ENCODE data around the gene SLC4A11.
"Not testable (repeated sequence)": the region's sequence is repeated elsewhere in the genome, so short reads cannot be mapped to it uniquely, and the experiment has no call there.

DNA sequence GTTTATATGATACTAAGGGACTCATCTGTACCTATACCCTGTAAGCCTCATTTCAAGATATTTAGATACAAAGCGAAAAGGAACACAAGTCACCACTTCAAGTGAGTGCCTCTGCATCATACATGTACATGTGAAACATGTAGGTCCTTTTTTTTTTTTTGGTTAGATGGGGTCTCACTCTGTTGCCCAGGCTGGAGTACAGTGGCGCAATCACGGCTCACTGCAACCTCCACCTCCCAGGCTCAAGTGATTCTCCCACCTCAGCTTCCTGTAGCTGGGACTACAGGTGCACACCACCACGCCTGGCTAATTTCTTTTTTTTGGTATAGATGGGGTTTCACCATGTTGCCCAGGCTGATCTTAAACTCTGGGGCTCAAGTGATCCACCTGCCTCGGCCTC is 56.6 kb downstream of the SLC4A11 start:
- TF ChIP-seq, protein P1, sequence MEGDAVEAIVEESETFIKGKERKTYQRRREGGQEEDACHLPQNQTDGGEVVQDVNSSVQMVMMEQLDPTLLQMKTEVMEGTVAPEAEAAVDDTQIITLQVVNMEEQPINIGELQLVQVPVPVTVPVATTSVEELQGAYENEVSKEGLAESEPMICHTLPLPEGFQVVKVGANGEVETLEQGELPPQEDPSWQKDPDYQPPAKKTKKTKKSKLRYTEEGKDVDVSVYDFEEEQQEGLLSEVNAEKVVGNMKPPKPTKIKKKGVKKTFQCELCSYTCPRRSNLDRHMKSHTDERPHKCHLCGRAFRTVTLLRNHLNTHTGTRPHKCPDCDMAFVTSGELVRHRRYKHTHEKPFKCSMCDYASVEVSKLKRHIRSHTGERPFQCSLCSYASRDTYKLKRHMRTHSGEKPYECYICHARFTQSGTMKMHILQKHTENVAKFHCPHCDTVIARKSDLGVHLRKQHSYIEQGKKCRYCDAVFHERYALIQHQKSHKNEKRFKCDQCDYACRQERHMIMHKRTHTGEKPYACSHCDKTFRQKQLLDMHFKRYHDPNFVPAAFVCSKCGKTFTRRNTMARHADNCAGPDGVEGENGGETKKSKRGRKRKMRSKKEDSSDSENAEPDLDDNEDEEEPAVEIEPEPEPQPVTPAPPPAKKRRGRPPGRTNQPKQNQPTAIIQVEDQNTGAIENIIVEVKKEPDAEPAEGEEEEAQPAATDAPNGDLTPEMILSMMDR (IDR thresholded peaks at IDR 0.05; ENCODE audit: low read depth, low read length): not testable (repeated sequence)
- not testable (repeated sequence) for TF ChIP-seq EZH2phosphoT487 (IDR thresholded peaks at IDR 0.05; ENCODE audit: low read depth)
